Activated B cell treated with CpG ODN at 0.5 μM for 24 hours (primary cell): ENCODE measurements around the gene PCGF1. TPM values are rescaled to one million over a fixed set of nuclear protein-coding genes. Genes with fewer than 3 reads are reported as not detected.

Experiments
- ATAC-seq: fragments of 200-7000 bp; cut with Tn5 transposase; one replicate; pipeline ENCODE4 v1.10.0; 2021; ENCODE audit warnings: low read depth, mild to moderate bottlenecking, moderate library complexity
- CTCF ChIA-PET: fragments of 350-600 bp; sonication (Branson Sonifier 250); formaldehyde crosslinking; loops from one replicate; lab custom pipeline; 2021; ENCODE audit warnings: antibody characterized with exemption; lab: Charles Lee
- POLR2A ChIA-PET: fragments of 350-600 bp; sonication (Branson Sonifier 250); formaldehyde crosslinking; loops from one replicate; lab custom pipeline; 2021; ENCODE audit warnings: antibody characterized with exemption; lab: Charles Lee
- DNase-seq: peaks from one replicate; pipeline ENCODE4 v3.0.0; 2022
- H3K27ac Mint-ChIP-seq: one replicate; pipeline ENCODE4 v1.8.0; 2020; ENCODE audit warnings: mixed read lengths
- H3K27me3 Mint-ChIP-seq: one replicate; pipeline ENCODE4 v1.8.0; 2021; ENCODE audit warnings: mixed read lengths
- H3K36me3 Mint-ChIP-seq: one replicate; pipeline ENCODE4 v1.8.0; 2021; ENCODE audit warnings: low read depth, mixed read lengths
- H3K4me1 Mint-ChIP-seq: one replicate; pipeline ENCODE4 v1.8.0; 2021; ENCODE audit warnings: mixed read lengths
- H3K4me3 Mint-ChIP-seq: one replicate; pipeline ENCODE4 v1.8.0; 2020; ENCODE audit warnings: mild to moderate bottlenecking, mixed read lengths
- H3K9me3 Mint-ChIP-seq: one replicate; pipeline ENCODE4 v1.8.0; 2020; ENCODE audit warnings: mixed read lengths
- CTCF ChIP-seq: fragments of 200-600 bp; IDR thresholded peaks from one replicate; pipeline ENCODE4 v1.8.0; 2022; ENCODE audit warnings: antibody characterized with exemption, mild to moderate bottlenecking
- intact Hi-C: fragments of 100-400 bp; cut with micrococcal nuclease; formaldehyde crosslinking; loops from one replicate; pipeline ENCODE4 v1.15.1; 2024
- total RNA-seq: library from RNA; stranded (reverse); gene quantifications from 2 replicates; pipeline ENCODE4 v1.2.3, GENCODE V29; 2022

Gene PCGF1
- total RNA-seq, 1 donor from 2014 or later = 34.7 TPM

GRCh38 chr2:74533464-74533863 is 26.0 kb upstream of the PCGF1 start:
- H3K27ac Mint-ChIP-seq = no peak overlapping the region
- H3K36me3 Mint-ChIP-seq = peaks cover 36% of the 10 kb centered on the region
- no peak overlapping the region for H3K4me3 Mint-ChIP-seq
- CTCF ChIA-PET = interaction anchor here (1.1 to 4.4 kb wide), 4 partner anchors 55 to 284 kb away, joined by 3 to 34 read pairs (median 7); no protein-coding TSS in a partner anchor
- no peaks in the 10 kb centered on the region for H3K27me3 Mint-ChIP-seq
- H3K9me3 Mint-ChIP-seq = no peaks in the 10 kb centered on the region
- POLR2A ChIA-PET = interaction anchor here (0.7 to 8.8 kb wide), 4 partner anchors 18 to 76 kb away, joined by 3 to 63 read pairs (median 22); partner anchors contain the start of genes CCDC142, TTC31 and WBP1
- no peak for TF ChIP-seq CTCF
- DNase-seq = no peak
- peaks cover 41% of the 10 kb centered on the region for H3K4me1 Mint-ChIP-seq
- no peak for ATAC-seq
- intact Hi-C loops = loop anchor here (5.0 kb wide), 2 partner anchors 196 to 336 kb away; partner anchors contain the start of gene MTHFD2

GRCh38 chr2:74532222-74532621 is 24.7 kb upstream of the PCGF1 start:
- Mint-ChIP-seq H3K36me3 (peaks cover 49% of the 10 kb centered on the region), H3K9me3 (no peaks in the 10 kb centered on the region), H3K4me1 (peaks cover 41% of the 10 kb centered on the region), H3K4me3 (peak overlapping the region; percentile 56), H3K27me3 (no peaks in the 10 kb centered on the region), H3K27ac (peak overlapping the region; percentile 96)
- no peak for DNase-seq
- ChIA-PET CTCF (interaction anchor here (0.7 to 4.4 kb wide), 17 partner anchors 25 to 705 kb away, joined by 3 to 34 read pairs (median 3); partner anchors contain the start of genes CCDC142, LBX2, MRPL53 and PCGF1), POLR2A (interaction anchor here (0.7 to 8.8 kb wide), 10 partner anchors 24 to 354 kb away, joined by 3 to 63 read pairs (median 7); partner anchors contain the start of genes CCDC142, INO80B, MOB1A and MRPL53)
- intact Hi-C loops = loop anchor here (5.0 kb wide), 2 partner anchors 195 to 335 kb away; partner anchors contain the start of gene MTHFD2
- TF ChIP-seq CTCF = no peak
- no peak for ATAC-seq

- ChIA-PET CTCF (interaction anchor here (0.7 to 4.4 kb wide), 16 partner anchors 8 to 704 kb away, joined by 3 to 34 read pairs (median 4); partner anchors contain the start of genes CCDC142, LBX2, MRPL53 and PCGF1), POLR2A (interaction anchor here (0.7 to 8.8 kb wide), 12 partner anchors 7 to 353 kb away, joined by 3 to 63 read pairs (median 7); partner anchors contain the start of genes CCDC142, INO80B, MOB1A and MRPL53)
- intact Hi-C loops = loop anchor here (5.0 kb wide), 2 partner anchors 194 to 334 kb away; partner anchors contain the start of gene MTHFD2
- Mint-ChIP-seq H3K36me3 (peaks cover 54% of the 10 kb centered on the region), H3K27ac (peak overlapping the region; percentile 96), H3K4me1 (peaks cover 46% of the 10 kb centered on the region), H3K27me3 (no peaks in the 10 kb centered on the region), H3K9me3 (no peaks in the 10 kb centered on the region), H3K4me3 (peak overlapping the region; percentile 97)
- ATAC-seq (no peak), DNase-seq (no peak)
- TF ChIP-seq CTCF = no peak
Measured at GRCh38 chr2:74531666-74532065, 24.2 kb upstream of the PCGF1 start.

GRCh38 chr2:74530239-74531187 is 23.0 kb upstream of the PCGF1 start:
- CTCF ChIA-PET = interaction anchor here (0.9 to 4.4 kb wide), 11 partner anchors 8 to 58 kb away, joined by 3 to 34 read pairs (median 5); partner anchors contain the start of genes CCDC142, LBX2, PCGF1 and TTC31
- POLR2A ChIA-PET = interaction anchor here (0.8 to 8.8 kb wide), 34 partner anchors 8 to 352 kb away, joined by 3 to 63 read pairs (median 5); partner anchors contain the start of genes C2orf81, CCDC142, DOK1 and INO80B
- H3K27me3 Mint-ChIP-seq = no peaks in the 10 kb centered on the region
- peaks cover 63% of the 10 kb centered on the region for H3K36me3 Mint-ChIP-seq
- peak; percentile 47 for DNase-seq
- ATAC-seq = peak; percentile 11
- H3K27ac Mint-ChIP-seq = peak overlapping the region; percentile 96
- peak overlapping the region; percentile 97 for H3K4me3 Mint-ChIP-seq
- H3K4me1 Mint-ChIP-seq = peaks cover 55% of the 10 kb centered on the region
- TF ChIP-seq CTCF = no peak
- H3K9me3 Mint-ChIP-seq = no peaks in the 10 kb centered on the region
- intact Hi-C loops = loop anchor here (1.0 to 5.0 kb wide), 4 partner anchors 193 to 702 kb away; partner anchors contain the start of genes MTHFD2 and STAMBP
